ENCODE measurements around the gene CD2AP.

DNA sequence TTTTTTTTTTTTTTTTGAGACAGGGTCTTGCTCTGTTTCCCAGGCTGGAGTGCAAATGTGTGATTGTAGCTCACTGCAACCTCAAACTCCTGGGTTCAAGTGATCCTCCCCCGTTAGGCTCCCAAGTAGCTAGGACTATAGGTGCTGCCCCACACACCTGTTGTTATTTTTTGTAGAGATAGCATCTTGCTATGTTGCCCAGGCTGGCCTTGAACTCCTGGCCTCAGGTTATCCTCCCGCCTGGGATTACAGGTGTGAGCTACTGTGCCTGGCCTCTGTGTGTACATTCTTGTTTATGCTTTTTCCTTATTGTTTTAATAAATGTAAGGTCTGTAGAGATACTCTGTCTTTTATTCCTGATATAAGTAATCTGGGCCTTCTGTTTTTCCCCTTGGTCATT is 14.8 kb downstream of the CD2AP start:
- TF ChIP-seq POLR2AphosphoS5 (IDR thresholded peaks at IDR 0.05; ENCODE audit: low read depth, low read length) (no peak), POLR2A (IDR thresholded peaks at IDR 0.05; ENCODE audit: low read depth, low read length) (no peak)

All from GM12892 (cell line).